PFSK-1 (cell line): ENCODE data around the gene LSM6.

Experiments
- FOXP2 ChIP-seq: optimal IDR thresholded peaks from 2 replicates; pipeline ENCODE3; 2011; ENCODE audit warnings: borderline replicate concordance, control low read depth, inconsistent platforms; ENCODE audit not compliant: insufficient read depth; ENCODE audit errors: extremely low read length, extremely low read depth
- POLR2AphosphoS5 ChIP-seq: IDR thresholded peaks from 2 replicates; pipeline ENCODE4 v1.6.1; 2012; ENCODE audit warnings: low read depth, mild to moderate bottlenecking, control low read depth, low read length, moderate library complexity
- SIN3A ChIP-seq: IDR thresholded peaks from 2 replicates; pipeline ENCODE4 v1.6.1; 2012; ENCODE audit warnings: mild to moderate bottlenecking, low read length, moderate library complexity, borderline replicate concordance; ENCODE audit not compliant: insufficient read depth
- TAF1 ChIP-seq: IDR thresholded peaks from 2 replicates; pipeline ENCODE4 v1.6.1; 2012; ENCODE audit warnings: low read length, control low read depth, borderline replicate concordance; ENCODE audit not compliant: insufficient read depth
- TF ChIP-seq, protein P1 (sequence below), 2 experiments: IDR thresholded peaks; 2 replicates each; pipeline versions ENCODE4 v1.6.1 to v1.8.0; 2011 to 2012; ENCODE audit warnings: low read depth in 2 of 2, low read length in 2 of 2, control low read depth in 1 of 2, inconsistent platforms in 1 of 2, mild to moderate bottlenecking in 1 of 2, moderate library complexity in 1 of 2; ENCODE audit not compliant: insufficient read depth in 1 of 2

The LSM6 gene

DNA sequence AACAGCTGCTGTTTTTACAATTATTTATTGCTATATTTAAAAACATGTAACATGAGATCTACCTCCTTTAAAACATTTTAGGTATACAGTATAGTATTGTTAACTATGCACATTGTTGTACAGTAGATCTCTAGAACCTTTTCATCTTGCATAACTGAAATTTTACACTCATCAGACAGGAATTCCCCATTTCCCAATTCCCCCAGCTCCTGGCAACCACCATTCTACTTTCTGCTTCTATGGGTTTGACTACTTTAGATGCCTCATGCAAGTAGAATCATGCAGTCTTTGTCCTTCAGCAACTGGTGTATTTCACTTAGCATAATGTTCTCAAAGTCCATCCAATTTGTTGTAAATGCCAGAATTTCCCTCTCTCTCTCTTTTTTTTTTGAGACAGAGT is 9.7 kb upstream of the LSM6 start:
- no peak for TF ChIP-seq SIN3A
- TF ChIP-seq, protein P1, sequence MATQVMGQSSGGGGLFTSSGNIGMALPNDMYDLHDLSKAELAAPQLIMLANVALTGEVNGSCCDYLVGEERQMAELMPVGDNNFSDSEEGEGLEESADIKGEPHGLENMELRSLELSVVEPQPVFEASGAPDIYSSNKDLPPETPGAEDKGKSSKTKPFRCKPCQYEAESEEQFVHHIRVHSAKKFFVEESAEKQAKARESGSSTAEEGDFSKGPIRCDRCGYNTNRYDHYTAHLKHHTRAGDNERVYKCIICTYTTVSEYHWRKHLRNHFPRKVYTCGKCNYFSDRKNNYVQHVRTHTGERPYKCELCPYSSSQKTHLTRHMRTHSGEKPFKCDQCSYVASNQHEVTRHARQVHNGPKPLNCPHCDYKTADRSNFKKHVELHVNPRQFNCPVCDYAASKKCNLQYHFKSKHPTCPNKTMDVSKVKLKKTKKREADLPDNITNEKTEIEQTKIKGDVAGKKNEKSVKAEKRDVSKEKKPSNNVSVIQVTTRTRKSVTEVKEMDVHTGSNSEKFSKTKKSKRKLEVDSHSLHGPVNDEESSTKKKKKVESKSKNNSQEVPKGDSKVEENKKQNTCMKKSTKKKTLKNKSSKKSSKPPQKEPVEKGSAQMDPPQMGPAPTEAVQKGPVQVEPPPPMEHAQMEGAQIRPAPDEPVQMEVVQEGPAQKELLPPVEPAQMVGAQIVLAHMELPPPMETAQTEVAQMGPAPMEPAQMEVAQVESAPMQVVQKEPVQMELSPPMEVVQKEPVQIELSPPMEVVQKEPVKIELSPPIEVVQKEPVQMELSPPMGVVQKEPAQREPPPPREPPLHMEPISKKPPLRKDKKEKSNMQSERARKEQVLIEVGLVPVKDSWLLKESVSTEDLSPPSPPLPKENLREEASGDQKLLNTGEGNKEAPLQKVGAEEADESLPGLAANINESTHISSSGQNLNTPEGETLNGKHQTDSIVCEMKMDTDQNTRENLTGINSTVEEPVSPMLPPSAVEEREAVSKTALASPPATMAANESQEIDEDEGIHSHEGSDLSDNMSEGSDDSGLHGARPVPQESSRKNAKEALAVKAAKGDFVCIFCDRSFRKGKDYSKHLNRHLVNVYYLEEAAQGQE (IDR thresholded peaks at IDR 0.05; ENCODE audit: insufficient read depth in 1 of 2, low read depth in 2 of 2, low read length in 2 of 2) = no peak
- TF ChIP-seq TAF1 = no peak

DNA sequence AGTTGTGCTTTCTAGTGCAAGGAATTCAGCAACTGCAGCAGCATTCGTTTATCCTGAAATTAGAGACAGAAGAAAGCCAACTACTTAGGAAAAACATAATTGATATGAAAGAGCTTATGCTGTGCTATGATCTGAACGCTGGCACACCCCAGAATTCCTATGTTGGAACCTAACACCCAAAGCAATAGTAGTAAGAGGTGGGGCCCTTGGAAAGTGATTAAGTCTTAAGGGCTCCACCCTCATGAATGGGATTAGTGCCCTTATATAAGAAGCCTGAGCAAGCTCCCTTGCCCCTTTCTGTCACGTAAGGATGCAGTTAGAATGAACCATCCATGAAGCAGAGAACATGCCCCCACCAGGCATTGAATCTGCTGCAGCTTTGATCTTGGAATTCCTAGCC is 5.4 kb upstream of the LSM6 start:
- TF ChIP-seq TAF1 (no peak), SIN3A (no peak), FOXP2 (no peak)
- TF ChIP-seq, protein P1 (IDR thresholded peaks at IDR 0.05; ENCODE audit: insufficient read depth in 1 of 2, low read depth in 2 of 2, low read length in 2 of 2) = no peak

DNA sequence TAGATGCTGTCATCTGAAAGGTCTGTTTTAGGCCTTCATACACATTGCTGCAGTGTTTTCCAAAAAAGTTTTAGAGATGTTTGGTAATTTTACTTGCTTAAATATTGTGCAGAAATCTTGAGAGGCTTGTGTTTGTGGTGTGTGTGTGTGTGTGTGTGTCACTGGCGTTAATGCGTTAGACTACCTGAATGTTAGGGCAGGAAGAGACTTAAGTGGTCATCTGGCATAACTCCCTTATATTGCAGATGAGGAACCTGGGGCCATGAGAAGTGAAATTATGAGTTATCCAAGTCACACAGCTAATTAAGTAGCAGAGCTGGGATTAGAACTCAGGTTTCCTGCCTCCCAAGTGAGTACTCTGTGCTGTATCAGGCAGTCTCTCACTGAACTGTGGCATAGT is 1.4 kb downstream of the LSM6 start:
- TF ChIP-seq POLR2AphosphoS5 (no peak), FOXP2 (no peak), SIN3A (no peak)
- TF ChIP-seq, protein P1 (IDR thresholded peaks at IDR 0.05; ENCODE audit: insufficient read depth in 1 of 2, low read depth in 2 of 2, low read length in 2 of 2) = no peak

DNA sequence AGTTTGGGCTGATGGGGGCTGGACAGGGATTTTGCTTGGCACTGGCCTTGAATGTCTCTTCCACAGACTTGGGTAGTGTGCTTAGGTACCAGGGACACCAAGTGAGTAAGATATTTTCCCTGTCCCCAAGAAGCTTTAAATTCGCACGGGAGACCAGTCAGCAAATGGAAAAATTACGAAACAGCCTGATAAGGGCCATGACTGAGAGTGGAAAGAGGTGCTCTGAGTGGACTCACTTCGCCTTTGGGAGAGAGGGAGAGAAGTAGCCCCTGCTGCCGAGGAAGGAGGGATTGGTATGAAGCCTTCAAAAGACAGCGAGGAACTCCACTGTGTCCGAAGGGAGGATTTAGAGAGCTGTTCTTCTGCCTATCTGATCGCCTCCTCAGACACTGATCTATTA is 2.6 kb downstream of the LSM6 start:
- TF ChIP-seq, protein P1 (IDR thresholded peaks at IDR 0.05; ENCODE audit: insufficient read depth in 1 of 2, low read depth in 2 of 2, low read length in 2 of 2) = no peak
- TF ChIP-seq SIN3A (no peak), TAF1 (no peak), FOXP2 (no peak), POLR2AphosphoS5 (no peak)

DNA sequence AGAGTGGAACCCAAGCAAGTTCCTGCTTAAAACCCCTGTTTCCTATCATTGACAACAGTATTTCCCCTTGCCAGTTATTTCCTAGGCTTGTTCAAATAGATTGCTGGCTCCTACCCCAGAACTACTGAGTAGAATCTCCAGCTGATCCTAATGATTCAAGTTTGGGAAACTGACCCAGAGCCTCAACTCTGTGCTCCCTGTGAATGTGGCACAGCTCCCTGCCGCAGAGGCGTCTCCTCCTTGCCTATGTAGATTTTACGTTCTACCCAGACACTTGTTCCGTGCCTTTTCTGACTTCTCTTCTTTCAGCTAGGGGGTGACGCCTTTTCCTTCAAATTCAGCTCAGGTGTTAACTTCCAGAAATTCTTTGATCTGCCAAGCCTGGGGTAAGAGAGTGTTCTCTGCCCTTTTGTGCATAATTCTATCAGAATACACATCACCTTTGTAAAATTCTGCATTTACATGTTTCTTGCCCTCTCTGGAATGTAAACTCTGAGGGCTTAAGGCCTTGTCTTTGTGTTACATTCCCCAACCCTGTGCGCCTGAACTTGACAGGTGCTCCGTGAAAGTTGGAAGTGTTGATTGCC is 4.4 kb downstream of the LSM6 start:
- no peak for TF ChIP-seq POLR2AphosphoS5
- TF ChIP-seq, protein P1 (IDR thresholded peaks at IDR 0.05; ENCODE audit: insufficient read depth in 1 of 2, low read depth in 2 of 2, low read length in 2 of 2) = no peak
- no peak for TF ChIP-seq SIN3A
- no peak for TF ChIP-seq FOXP2
- no peak for TF ChIP-seq TAF1
